A549 (cell line): ENCODE results near the gene CCDC197.

ENCODE experiments used
- CBX2 ChIP-seq: fragments of 200-600 bp; sonication (generic); IDR thresholded peaks from 2 replicates; pipeline ENCODE4 v1.6.1; 2016; ENCODE audit warnings: low read depth, mild to moderate bottlenecking, borderline replicate concordance
- CTCF ChIP-seq: fragments of >200 bp; sonication (Bioruptor Twin); formaldehyde crosslinking; IDR thresholded peaks from 3 replicates; pipeline ENCODE4 v1.5.1; 2016
- ESRRA ChIP-seq: fragments of 150-350 bp; IDR thresholded peaks from 2 replicates; pipeline ENCODE4 v1.6.1; 2014; ENCODE audit warnings: mild to moderate bottlenecking, low read length, borderline replicate concordance
- FOXS1 ChIP-seq: fragments of 250-450 bp; sonication (Bioruptor Pico); IDR thresholded peaks from 2 replicates; pipeline ENCODE4 v1.5.0; 2020; ENCODE audit warnings: mild to moderate bottlenecking, moderate library complexity
- MAZ ChIP-seq: fragments of 150-350 bp; IDR thresholded peaks from 2 replicates; pipeline ENCODE4 v1.6.1; 2014; ENCODE audit warnings: antibody characterized with exemption, low read depth, low read length, borderline replicate concordance
- MYC ChIP-seq: IDR thresholded peaks from 2 replicates; pipeline ENCODE4 v1.6.1; 2012; ENCODE audit warnings: mild to moderate bottlenecking, inconsistent platforms, low read length, improper control_type of control experiment, borderline replicate concordance
- POLR2A ChIP-seq: IDR thresholded peaks from 2 replicates; pipeline ENCODE4 v1.6.1; 2012; ENCODE audit warnings: mild to moderate bottlenecking, low read length
- POLR2AphosphoS2 ChIP-seq: conservative IDR thresholded peaks from 2 replicates; pipeline ENCODE4 v1.6.1; 2012; ENCODE audit warnings: low read length, improper control_type of control experiment, inconsistent platforms
- ZFP36 ChIP-seq: fragments of 450-650 bp; IDR thresholded peaks from 2 replicates; pipeline ENCODE4 v1.6.1; 2014; ENCODE audit warnings: borderline replicate concordance; ENCODE audit not compliant: partially characterized antibody
- TF ChIP-seq, protein P1 (sequence below): IDR thresholded peaks from 2 replicates; pipeline ENCODE4 v1.6.1; 2012
- TF ChIP-seq, protein P2 (sequence below): fragments of 200-600 bp; sonication (generic); IDR thresholded peaks from 2 replicates; pipeline ENCODE4 v1.6.1; 2016; ENCODE audit warnings: antibody characterized with exemption, mild to moderate bottlenecking, moderate library complexity

DNA sequence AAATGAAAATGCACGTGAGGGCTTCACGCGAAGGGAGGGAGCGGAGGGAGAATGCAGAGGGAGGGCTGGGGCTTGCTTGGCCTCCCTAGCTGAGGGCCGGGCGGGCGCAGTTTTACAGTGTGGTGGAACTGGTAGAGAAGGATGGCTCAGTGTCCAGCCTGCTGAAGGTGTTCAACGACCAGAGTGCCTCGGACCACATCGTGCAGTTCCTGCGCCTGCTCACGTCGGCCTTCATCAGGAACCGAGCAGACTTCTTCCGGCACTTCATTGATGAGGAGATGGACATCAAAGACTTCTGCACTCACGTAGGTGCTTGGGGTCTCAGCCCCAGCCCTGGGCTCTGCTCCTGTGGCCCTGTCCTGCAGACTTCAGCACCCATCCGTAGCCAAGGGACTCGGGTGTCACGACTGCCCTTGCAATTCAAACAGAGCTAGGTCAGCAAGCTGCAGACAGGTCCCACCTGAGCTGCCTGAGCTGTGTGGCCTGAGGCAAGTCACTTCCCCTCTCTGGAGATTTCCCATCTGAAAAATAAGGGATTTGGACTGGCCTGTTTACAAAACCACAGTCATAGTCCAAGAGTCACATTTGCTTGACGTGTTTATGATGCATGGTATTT lies 47.5 kb downstream of the CCDC197 start:
- no peak for TF ChIP-seq ZFP36
- no peak for TF ChIP-seq CTCF
- TF ChIP-seq FOXS1 (CRISPR knock-in tag) = no peak
- TF ChIP-seq, protein P1, sequence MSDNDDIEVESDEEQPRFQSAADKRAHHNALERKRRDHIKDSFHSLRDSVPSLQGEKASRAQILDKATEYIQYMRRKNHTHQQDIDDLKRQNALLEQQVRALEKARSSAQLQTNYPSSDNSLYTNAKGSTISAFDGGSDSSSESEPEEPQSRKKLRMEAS = no peak
- TF ChIP-seq POLR2AphosphoS2 = no peak
- no peak for TF ChIP-seq CBX2
- TF ChIP-seq, protein P2, sequence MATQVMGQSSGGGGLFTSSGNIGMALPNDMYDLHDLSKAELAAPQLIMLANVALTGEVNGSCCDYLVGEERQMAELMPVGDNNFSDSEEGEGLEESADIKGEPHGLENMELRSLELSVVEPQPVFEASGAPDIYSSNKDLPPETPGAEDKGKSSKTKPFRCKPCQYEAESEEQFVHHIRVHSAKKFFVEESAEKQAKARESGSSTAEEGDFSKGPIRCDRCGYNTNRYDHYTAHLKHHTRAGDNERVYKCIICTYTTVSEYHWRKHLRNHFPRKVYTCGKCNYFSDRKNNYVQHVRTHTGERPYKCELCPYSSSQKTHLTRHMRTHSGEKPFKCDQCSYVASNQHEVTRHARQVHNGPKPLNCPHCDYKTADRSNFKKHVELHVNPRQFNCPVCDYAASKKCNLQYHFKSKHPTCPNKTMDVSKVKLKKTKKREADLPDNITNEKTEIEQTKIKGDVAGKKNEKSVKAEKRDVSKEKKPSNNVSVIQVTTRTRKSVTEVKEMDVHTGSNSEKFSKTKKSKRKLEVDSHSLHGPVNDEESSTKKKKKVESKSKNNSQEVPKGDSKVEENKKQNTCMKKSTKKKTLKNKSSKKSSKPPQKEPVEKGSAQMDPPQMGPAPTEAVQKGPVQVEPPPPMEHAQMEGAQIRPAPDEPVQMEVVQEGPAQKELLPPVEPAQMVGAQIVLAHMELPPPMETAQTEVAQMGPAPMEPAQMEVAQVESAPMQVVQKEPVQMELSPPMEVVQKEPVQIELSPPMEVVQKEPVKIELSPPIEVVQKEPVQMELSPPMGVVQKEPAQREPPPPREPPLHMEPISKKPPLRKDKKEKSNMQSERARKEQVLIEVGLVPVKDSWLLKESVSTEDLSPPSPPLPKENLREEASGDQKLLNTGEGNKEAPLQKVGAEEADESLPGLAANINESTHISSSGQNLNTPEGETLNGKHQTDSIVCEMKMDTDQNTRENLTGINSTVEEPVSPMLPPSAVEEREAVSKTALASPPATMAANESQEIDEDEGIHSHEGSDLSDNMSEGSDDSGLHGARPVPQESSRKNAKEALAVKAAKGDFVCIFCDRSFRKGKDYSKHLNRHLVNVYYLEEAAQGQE = no peak
- no peak for TF ChIP-seq MYC
- no peak for TF ChIP-seq POLR2A
- no peak for TF ChIP-seq MAZ
- no peak for TF ChIP-seq ESRRA
